ENCODE data around the gene LIPH.

LIPH gene

DNA sequence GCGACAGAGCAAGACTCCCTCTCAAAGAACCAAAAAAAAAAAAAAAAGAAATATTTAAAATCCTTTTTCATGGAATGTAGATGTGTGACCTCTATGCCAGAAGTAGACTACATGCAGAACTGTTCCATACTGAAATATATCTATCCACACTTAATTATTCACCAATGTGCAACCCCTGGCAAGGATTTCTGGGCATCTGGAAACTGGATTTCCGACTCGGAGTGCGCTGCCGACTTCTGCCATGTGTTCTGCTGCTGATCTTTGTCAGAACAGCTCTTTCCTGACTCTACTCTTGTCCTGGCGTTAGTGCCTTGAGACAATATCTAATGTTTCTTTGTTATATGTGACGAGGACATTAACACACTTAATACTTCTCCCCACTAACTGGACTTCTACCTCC lies 11.7 kb downstream of the LIPH start:
- no peak for DNase-seq (ENCODE audit: low read depth, low spot score)

DNA sequence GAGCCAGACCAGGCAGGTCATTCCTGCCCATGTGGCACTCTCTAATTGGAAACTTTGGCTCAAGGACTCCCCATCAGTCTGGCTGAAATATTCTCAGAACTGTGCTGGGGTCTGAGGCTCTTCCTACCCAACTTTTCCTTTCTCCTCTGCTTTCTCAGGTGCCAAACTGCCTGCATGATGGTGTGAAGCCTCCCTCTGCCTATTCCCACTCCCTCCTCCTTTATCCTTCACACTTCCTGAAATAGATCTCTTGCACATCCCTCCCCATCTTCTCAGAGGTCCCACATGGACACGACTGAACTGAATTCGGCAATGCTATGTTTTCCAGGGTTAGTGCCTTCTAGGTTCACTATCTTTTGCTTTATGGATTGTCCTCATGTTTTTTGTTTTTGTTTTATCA lies 12.5 kb downstream of the LIPH start:
- no peak for DNase-seq (ENCODE audit: low read depth, low spot score)

DNA sequence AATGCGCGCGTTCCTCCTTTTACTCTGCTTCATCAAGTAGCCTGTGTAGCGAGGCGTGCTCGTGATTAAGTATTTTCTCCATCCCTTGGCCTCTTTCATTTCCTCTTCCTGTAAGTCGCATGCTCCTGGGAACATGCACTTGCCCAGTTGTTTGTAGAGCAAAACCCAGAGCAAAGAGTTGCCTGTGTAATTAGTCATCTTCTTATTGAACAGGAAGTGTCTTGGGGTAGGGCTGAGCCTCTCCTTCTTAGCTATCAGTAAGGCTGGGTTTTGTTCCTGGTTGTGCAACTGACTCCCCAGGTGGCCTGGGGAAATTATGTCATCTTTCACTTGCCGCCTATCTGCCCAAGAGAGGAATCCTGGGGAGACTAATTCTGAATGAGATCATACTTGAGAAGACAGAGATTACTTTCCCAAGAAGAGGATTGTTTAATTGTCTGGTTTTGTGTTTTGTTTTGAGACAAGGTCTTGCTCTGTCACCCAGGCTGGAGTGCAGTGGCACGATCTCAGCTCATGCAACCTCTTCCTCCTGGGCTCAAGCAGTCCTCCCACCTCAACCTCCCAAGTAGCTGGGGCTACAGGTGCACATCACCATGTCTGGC lies 14.9 kb downstream of the LIPH start:
- peak; percentile 3 for DNase-seq (ENCODE audit: low read depth, low spot score)

DNA sequence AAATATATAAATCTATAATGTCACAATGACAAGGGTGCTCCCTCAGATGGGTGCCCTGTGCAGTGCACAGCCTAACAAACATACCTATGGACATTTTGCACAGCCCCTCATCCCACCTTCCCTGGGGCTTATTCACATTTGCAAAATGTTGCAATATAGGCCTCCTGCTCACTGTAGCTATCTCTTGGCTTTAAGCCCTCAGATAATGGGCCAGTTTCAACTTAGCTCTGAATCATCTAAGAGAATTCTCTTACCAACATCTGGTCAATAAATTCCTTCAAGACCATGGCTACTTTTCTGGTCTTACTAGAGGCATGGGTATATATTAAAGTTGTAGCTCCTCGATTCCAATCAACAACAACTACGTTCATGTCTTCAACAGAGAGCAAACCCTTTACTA lies 17.9 kb downstream of the LIPH start:
- DNase-seq (ENCODE audit: low read depth, low spot score): no peak

DNA sequence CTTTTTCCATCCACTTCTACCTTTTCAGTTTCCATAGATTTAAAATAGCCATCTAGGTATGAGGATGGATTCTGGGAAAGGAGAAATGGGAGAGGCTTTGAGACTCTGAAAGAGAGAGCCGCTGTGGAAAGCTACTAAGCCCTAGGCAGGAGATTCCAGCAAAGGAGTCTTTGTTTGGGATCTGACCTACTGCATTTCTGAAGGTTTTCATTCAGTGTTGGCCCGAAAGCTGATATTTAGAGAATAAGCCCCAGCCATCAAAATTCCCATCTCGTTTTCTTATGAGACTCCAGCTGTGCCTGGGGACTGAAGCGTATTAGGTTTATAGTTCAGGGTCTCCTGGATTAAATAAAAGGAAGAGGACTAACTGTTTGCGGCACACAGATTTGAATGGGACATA lies 19.5 kb downstream of the LIPH start:
- no peak for DNase-seq (ENCODE audit: low read depth, low spot score)

DNA sequence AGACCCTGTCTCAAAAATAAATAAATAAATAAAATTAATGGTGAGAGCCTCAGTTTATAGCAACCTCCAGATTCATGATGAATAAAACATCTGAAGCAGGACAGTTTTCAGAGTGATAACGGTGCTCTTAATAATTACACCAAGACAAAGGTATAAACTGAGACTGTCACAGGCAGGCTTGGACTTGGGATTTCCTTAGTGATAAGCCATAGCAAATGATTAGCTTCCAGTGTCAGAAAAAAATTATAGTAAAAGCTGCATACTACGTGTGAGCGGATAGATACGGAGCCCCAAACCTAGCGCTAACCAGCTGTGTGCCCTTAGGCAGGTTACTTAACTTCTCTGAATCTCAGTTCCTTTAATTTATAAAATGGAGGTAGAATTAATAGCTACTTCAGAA lies 21.5 kb downstream of the LIPH start:
- no peak for DNase-seq (ENCODE audit: low read depth, low spot score)

DNA sequence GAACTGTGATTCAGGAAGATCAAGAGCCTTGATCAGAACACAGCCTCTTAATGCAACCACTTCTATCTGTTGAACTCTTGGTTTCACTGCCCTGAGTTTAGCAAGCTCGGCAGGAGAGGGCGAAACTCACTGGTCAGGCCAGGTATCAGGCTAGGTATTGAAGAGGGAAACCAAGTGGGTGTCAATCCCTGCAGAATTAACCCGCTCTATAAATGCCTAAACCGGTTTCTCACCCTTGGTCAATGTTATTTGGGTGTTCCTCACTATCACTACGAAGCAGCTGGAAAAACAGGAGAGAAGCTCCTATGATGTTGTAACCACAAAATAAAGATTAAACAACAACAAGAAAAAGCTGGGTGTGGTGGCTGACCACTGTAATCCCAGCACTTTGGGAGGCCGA lies 23.9 kb downstream of the LIPH start:
- DNase-seq (ENCODE audit: low read depth, low spot score): no peak

DNA sequence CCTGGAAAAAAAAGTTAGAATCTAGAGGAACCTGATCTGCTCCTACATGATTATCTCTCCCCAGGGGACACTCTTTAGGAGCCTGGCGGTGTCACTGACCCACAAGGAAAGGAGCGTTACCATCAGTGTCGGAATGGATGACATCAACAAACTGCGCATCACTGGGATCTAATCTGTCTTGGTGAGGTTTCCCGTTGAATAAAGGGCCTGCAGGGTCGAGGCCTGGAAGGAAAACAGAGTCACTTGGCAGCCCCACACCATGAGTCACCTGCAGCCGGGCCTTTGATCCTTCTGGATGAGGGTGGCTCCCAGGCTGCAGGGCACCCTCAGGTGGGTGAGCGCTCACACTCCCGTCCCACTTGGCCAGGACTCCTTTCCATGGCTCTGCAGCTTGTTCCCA lies 25.0 kb downstream of the LIPH start:
- no peak for DNase-seq (ENCODE audit: low read depth, low spot score)

DNA sequence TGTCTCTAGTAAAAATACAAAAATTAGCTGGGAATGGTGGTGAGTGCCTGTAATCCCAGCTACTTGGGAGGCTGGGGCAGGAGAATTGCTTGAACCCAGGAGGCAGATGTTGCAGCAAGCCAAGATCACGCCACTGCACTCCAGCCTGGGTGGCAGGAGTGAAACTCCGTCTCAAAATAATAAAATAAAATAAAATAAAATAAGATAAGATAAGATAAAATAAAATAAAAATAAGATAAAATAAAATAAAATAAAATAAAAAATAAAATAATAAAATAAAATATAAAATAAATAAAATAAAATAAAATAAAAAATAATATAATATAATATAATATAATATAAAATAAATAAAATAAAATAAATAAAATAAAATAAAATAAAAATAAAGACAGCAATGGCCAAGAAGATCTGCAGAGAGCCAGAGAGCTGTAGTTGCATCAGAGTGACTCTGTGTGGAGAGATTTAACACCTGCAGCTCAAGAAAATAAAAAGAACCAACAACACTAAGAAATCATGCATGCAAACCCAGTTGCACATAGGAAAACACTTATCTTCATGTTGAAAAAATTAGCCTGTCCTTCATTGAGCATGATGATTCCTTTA lies 25.9 kb downstream of the LIPH start:
- no peak for DNase-seq (ENCODE audit: low read depth, low spot score)

DNA sequence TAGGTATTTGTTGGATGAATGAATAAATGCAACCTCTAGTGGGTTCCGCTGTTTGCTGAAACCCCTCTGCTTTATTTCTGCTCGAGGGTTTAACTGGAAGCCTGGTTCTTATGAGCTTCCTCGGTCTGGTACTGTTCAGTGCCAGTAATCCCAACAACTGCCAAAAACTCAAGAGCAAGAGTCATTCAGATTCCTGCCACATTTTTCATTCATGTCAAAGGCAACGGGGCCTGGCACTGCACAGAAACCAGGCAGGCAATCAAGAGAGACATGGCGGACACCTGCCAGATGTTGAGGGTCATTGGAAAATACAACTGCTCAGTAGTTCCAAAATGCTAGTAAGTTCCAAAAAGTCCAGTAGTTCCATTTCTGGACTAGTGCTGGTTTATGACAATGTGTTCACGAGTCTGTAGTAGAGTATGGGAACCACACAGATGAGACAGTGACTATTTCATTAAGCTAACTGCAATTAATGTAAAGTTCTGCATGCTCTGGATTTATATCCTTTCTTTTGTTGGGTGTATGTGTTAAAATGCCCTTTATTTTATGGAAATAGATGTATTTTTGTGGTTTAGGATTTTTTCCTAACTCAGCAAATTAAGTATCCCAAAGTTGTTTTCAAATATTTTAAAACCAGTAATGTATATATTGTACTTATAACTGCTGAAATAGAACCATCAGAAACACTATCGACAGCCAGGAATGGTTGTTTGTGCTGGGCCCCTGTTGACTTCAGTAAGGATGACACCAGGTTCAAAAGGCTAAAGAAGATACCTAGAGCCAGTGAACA lies 30.8 kb downstream of the LIPH start:
- no peak for DNase-seq (ENCODE audit: low read depth, low spot score)

DNA sequence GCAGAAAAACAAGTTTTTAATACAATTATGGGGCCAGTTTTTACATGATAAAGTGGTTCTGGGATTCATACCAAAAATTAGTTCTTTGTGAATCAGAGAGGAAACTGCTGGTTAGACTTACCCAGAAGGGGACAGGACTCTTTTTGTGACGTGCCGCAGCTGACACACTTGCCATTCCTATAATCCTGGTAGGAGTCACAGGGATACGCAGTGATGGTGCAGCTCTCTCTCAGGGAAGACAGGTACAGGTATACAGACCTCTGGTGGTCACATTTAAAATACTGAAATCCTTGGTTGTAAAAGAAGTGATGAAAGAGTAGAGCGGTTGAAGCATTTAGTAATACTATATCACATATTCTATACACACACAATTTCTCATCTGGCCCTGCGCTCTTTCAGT lies 33.4 kb downstream of the LIPH start:
- no peak for DNase-seq (ENCODE audit: low read depth, low spot score)

DNA sequence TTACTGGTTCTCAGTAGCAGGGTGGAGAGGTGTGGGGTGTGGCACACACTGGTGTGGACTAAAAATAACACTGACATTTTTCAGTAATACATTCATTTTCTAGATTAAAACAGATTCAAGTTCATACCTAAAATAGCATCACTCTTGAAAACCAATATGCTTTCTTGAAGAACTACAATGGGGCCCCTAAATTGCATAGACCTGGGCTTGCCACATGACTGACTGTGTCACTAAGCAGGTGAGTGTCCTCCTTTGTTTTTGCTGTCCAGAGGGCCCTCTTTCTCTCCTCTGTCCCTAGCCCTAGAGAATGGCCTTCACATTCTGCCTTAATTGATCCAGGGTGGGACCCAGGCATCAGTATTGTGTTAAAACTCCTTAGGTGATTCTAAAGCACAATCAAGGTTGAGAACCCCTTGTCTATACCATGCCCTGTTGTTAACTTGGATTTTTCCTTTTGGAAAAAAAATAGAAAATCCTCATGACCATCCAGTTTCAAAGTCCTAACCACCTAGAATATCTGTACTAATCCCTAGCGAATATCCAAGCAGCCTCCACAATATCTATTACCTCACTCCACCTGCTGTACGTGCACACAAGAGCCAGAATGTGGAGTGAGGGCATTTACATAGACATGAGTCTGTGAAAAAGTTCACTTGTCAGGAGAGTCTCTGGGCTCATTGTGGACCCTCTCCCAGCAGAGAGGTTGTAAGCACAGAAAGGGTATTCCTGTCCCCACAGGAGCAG lies 34.8 kb downstream of the LIPH start:
- DNase-seq (ENCODE audit: low read depth, low spot score): no peak

DNA sequence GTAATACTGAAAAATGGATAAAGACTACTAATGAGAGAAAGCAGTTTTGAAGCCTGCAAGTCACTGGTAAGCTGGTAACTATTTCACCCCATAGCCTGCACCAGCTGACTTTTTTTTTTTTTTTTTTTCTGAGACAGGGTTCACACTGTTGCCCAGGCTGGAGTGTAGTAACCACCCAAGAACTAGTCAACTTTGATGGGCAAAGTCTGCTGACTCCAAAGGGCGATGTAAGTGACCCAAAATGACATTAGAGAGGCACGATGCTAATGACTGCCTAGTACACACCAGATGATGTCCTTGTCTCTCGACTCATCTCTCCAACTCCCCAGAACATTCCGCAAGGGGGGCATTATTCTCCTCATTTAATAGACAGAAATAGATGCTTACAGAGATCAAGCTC lies 40.7 kb downstream of the LIPH start:
- no peak for DNase-seq (ENCODE audit: low read depth, low spot score)

DNA sequence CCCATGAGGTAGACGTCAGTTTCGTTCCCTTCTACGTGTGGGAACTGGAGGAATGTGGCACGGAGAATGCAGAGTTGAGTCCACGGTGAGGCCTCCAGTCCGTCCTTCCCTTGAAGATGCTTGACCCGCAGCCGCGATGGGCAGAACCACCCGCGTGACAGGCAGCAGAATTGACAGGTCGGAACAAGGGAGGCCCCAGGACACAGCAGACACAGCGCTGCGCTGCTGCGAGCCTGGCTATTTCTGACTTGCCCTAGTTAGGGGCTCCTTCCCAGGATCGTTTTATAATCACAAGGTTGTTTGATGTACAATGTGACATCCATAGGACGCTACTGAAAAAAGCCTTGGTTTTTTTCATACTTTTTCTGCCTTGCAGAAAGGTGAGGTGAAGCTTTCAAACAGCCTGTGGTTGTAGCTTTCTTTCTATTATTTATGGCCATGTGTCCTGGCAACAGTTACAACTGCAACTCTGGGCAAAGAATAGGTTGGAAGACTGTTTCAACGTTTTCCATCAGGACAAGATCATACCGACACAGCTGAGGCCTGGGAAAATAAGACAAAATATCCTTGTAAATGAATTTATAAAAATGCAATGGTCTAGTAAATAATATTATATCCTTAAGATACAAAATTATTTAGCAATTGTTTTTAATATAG lies 43.9 kb downstream of the LIPH start:
- no peak for DNase-seq (ENCODE audit: low read depth, low spot score)

DNA sequence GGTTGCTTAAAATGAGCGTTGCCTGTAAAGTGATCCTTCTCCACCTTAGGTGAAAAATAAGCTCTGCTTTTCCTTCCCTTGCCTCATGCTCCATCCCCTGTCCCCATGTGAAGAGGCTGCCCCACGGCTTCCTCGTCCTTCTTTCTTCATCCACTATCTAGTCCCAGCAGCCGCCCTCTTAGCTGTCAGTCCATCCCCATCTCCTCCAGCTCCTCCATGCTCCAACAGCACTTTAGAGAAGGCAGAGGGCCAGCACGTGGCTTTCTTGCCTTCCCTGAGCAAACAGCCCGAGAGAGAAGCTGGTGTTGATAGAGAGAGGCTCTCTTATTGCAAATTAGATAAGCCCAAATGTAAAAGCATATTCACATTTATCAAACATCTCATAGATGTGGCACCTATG lies 44.5 kb downstream of the LIPH start:
- DNase-seq (ENCODE audit: low read depth, low spot score): no peak

DNA sequence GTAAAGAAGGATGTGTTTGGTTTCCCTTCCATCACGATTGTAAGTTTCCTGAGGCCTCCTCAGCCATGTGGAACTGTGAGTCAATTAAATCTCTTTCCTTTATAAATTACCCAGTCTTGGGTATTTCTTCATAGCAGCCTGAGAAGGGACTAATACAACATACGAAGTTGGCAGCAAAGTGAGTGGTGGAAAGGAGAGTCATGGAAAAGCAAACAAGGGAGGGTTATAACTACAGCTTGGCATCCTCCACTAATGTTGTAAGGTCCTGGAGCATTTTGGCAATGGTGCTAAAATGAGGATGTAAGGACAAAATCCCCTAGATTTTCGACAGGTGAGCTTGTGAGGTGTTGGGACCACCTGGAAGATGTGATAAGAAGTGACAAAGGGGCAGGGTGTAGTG lies 47.8 kb downstream of the LIPH start:
- no peak for DNase-seq (ENCODE audit: low read depth, low spot score)

DNA sequence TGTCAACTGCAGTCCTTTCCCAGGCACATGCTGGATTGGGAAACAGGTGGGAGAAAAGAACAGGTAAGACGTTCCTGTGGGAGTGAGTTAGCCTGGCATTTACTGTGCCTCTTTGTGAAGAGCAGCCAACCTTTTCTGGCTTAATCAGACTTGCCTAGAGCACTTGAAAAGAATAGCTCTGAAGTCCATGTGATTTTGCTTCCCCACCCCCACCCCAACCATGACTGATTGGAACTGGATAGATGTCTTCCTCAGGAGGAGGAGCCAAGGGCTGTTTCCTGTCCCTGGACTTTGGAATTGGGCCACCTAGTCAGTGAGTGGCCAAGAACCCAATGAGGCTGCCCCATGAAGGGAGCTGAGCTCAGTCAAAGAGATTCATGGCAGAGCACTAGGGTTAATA lies 48.9 kb downstream of the LIPH start:
- no peak for DNase-seq (ENCODE audit: low read depth, low spot score)

DNA sequence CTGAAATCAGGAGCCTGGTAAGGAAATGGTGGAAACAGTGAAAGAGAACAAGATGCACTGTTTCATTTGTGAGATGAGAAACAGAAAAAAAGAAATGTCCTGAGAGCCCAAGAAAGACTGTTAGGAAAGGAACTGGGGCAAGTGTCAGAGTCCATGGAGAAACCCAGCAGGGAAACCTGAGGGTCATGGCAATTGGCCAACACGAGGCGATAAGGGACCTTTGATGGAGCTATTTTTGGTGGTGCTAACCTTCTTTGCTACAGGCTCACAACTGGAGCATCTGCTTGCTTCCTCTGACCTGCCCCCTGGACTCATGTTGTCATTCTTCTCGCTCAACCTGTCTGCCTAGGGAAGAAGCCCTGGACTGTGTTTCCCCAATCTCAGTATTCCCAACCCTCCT lies 49.4 kb downstream of the LIPH start:
- DNase-seq (ENCODE audit: low read depth, low spot score): no peak

DNA sequence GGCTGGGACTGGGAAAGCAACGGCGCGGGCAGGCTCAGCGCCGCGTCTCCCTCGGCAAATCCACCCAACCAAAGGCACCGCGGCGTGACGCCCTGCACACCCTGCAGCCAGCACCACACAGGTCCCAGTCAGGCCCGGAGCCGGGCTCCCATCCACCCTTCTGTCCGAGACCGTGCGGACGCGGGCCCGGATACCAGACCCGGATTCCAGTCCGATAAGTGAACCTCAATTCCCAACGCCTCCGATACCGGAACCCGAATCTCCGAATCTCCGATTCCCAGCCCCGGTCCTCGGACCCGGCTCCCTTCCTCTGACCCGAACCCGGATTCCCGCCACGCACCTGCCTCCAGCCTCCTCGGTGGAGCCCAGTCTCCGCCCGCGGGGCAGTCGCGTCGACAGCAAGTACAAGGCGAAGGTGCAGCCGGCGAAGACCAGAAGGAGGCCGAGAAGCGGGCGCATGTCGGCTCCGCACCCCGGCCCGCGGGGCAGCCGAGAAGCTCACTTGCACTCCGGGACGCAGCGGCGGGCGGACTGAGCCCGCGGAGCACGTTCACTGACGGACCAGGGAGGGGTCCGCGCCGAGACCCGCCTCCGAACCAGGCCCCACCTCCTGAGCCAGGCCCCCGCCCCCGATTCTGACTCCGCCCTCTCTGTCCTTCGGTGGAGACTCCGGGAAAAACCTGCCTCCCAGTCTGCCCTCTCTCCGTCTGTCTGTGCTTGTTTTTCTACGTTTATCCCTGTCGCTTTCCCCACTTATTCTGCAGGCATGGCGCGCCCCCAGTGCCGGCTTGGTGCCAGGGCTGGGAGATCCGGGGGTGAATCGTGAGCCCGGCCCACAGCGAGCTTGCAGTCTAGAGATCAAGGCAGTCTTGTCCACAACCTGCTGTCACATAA lies 53.6 kb downstream of the LIPH start, which contains the start of gene TMEM41A:
Gene TMEM41A, minus strand, starts transcription at position 533 of the 894 bp plus-strand sequence. Its CDS starts 74 bp downstream, at position 459.
- peak; percentile 75 for DNase-seq (ENCODE audit: low read depth, low spot score)

DNA sequence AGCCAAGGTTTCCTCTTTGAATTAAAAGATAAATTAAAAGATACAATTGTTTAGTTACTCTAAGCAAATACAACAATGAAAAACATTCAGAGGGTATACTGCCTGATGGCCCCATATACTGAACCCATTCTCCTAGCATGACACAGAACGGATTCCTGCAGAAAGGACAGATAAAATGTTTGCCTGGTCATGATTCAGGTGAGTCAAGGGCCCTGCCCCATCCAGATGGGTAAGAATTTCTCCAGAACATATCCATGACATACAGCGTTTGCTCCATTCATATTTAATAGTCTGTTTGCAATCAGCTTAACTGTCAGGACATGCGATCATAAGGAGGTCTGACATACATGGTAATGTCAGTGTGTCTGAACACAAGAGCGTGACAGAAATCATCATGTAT lies 62.1 kb downstream of the LIPH start:
- DNase-seq (ENCODE audit: low read depth, low spot score): no peak

DNA sequence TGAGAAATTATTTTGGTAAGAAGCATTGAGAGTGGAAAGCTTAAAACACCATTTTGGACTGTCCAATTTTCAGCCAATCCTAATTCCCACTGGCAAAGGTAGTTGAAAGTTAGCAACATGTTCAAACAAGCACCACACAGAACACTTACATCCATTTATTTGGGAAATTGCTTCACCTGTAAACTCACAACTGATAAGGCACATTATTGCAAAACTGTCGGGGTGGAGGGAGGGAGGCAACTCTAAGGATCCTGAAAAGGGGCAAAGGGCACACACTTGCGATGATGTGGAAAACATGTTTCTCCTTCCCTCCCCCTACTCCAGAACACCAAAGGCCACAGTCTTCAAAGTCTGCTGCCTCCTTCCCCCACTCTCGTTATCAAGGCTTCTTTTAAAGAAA lies 62.9 kb downstream of the LIPH start:
- no peak for DNase-seq (ENCODE audit: low read depth, low spot score)

Measured in activated CD4-positive, CD25-positive, alpha-beta regulatory T cell treated with anti-CD3 and anti-CD28 coated beads, Interleukin-2, amount 50 U/mL, for 16 hours (primary cell).